Measurements from ENCODE around the gene USP48.

Gene USP48

DNA sequence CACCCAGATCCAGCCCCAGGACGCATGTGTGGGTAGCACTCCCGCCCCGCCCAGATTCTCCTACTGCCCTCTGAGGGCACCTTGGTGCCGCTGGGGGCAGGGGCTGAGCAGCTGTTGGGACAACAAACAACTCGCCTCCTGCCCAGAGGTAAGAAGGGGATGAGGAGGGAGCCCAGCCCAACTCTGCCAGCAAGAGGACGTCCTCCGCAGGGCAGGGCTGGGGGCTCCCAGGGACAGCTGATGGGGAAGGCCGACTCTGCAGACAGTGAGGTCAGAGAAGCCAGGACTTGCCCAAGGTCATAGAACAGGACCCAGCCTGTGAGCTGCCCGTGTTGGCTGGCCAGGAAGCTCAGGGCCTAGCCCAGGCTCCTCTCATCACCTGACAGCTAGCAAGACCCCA is 132.5 kb downstream of the USP48 start:
- no peak for DNase-seq (ENCODE audit: extremely low read depth, insufficient read length)
- peaks cover 4% of the 10 kb centered on the region for H3K27me3 ChIP-seq (replicated peaks; ENCODE audit: control insufficient read depth, insufficient read depth, low read length)

DNA sequence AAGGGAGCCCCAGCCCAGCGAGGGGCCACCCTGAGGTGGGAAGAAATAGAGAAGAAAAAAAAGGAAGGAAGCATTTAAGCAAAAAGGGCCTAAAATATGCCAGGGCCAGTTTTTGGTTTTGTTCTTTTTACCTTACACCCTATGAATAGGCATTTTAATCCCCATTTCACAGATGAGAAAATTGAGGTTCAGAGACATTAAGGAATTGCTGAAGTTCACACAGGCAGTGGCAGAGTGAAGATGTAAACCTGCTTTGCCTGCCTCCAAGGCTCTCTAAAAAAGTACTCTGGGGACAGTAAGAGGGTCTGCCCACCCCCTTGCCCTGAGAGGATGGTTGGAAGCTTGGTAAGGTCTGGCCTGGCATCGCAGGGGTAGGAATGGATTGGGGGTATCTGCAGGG is 133.6 kb downstream of the USP48 start:
- DNase-seq (ENCODE audit: extremely low read depth, insufficient read length) = no peak
- peaks cover 4% of the 10 kb centered on the region for H3K27me3 ChIP-seq (replicated peaks; ENCODE audit: control insufficient read depth, insufficient read depth, low read length)
- TF ChIP-seq, protein P1, sequence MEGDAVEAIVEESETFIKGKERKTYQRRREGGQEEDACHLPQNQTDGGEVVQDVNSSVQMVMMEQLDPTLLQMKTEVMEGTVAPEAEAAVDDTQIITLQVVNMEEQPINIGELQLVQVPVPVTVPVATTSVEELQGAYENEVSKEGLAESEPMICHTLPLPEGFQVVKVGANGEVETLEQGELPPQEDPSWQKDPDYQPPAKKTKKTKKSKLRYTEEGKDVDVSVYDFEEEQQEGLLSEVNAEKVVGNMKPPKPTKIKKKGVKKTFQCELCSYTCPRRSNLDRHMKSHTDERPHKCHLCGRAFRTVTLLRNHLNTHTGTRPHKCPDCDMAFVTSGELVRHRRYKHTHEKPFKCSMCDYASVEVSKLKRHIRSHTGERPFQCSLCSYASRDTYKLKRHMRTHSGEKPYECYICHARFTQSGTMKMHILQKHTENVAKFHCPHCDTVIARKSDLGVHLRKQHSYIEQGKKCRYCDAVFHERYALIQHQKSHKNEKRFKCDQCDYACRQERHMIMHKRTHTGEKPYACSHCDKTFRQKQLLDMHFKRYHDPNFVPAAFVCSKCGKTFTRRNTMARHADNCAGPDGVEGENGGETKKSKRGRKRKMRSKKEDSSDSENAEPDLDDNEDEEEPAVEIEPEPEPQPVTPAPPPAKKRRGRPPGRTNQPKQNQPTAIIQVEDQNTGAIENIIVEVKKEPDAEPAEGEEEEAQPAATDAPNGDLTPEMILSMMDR (IDR thresholded peaks at IDR 0.05; ENCODE audit: insufficient read depth, low read length, poor library complexity, severe bottlenecking) = no peak

More for the DNA sequence above, 132.5 kb downstream of the USP48 start:
- TF ChIP-seq, protein P1 (IDR thresholded peaks at IDR 0.05; ENCODE audit: insufficient read depth, low read length, poor library complexity, severe bottlenecking) = no peak
- no peaks in the 10 kb centered on the region for H3K36me3 ChIP-seq (ENCODE audit: control insufficient read depth, insufficient read depth, low read length)
- no peak overlapping the region for H3K4me3 ChIP-seq (replicated peaks; ENCODE audit: low read depth, low read length)

DNA sequence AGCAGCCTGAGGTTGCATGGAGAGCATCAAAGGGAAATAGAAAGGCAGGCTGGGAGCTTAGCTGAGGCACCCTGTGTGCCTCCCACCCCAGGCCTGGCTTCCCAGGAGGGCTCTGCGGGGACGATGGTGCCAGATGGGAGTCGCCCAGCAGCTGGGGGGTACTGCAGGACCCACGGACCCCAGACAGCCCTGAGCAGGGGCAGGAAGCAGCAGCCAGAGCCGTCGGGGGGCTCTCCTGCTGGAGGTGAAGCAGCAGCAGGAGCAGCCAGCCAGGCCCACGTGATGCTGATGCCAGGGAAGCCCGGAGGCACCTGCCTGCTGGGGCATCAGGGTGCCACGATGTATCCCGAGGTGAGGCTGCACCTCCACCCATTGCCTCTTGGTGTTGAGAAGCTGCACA is 134.2 kb downstream of the USP48 start:
- DNase-seq (ENCODE audit: extremely low read depth, insufficient read length) = no peak
- no peaks in the 10 kb centered on the region for H3K36me3 ChIP-seq (ENCODE audit: control insufficient read depth, insufficient read depth, low read length)
- TF ChIP-seq, protein P1 (IDR thresholded peaks at IDR 0.05; ENCODE audit: insufficient read depth, low read length, poor library complexity, severe bottlenecking) = no peak
- no peak overlapping the region for H3K4me3 ChIP-seq (replicated peaks; ENCODE audit: low read depth, low read length)
- H3K27me3 ChIP-seq (replicated peaks; ENCODE audit: control insufficient read depth, insufficient read depth, low read length) = peaks cover 4% of the 10 kb centered on the region

More for the DNA sequence above, 133.6 kb downstream of the USP48 start:
- Histone ChIP-seq H3K4me3 (replicated peaks; ENCODE audit: low read depth, low read length) (no peak overlapping the region), H3K36me3 (ENCODE audit: control insufficient read depth, insufficient read depth, low read length) (no peaks in the 10 kb centered on the region)

DNA sequence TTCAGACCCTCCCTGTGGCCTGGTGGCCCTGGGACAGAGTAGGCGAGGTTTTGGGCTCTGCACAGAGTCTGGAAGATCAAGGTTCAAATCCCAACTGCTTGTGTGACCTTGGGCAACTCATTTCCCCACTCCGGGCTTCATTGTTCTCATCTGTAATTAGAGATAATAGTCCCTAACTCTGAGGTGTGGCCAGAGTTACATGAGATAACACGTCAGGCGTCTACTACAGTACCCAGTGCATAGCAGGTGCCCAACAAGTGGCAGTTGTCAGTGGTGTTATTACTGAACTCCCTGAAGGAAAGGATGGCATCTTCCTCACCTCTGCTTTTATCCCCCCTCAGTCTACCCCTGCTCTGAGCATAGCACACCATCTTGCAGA is 134.6 kb downstream of the USP48 start:
- Histone ChIP-seq H3K36me3 (ENCODE audit: control insufficient read depth, insufficient read depth, low read length) (no peaks in the 10 kb centered on the region), H3K27me3 (replicated peaks; ENCODE audit: control insufficient read depth, insufficient read depth, low read length) (peaks cover 4% of the 10 kb centered on the region), H3K4me3 (replicated peaks; ENCODE audit: low read depth, low read length) (no peak overlapping the region)
- TF ChIP-seq, protein P1 (IDR thresholded peaks at IDR 0.05; ENCODE audit: insufficient read depth, low read length, poor library complexity, severe bottlenecking) = no peak
- DNase-seq (ENCODE audit: extremely low read depth, insufficient read length) = no peak

DNA sequence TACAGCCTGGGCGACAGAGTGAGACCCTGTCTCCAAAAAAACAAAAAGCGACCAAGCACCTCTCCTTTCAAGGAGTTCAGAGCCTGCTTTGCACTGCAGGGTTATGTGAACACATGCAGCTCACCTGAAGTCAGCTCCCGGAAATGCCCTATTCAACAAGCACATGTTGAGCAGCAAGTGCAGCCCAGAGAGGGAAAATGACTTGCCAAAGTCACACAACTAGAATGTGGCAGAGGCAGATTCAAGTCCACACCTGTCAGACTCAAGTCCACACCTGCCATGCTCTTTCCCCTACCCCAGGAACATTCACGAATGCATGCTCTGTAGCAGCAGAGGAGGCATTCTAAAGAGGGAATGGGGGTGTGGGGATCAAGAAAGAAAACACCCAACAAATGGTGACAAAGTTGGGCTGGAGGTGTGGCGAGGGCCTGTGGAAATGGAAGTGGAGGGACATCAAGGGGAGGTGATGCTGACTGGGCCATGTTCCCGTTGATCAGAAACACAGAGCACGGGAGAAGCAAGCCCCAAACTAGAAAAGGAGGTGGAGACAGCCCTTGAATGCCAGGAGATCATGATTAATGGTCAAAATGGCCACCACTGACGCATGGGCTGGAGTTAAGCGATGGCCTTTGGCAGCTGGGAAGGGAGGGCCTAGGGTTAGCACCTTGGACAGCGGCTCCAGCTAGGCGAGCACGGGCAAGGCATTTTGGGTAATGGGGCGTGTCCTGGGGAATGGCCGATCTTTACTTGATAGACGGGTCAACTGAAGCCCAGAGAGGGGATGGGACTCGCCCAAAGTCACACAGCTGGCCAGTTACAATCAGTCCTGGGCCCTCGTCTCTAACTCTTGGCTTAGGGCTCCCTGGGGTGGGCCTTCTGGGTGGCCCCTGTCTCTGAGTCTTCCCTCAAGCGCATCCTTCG is 135.3 kb downstream of the USP48 start:
- H3K27me3 ChIP-seq (replicated peaks; ENCODE audit: control insufficient read depth, insufficient read depth, low read length) = peaks cover 4% of the 10 kb centered on the region
- H3K36me3 ChIP-seq (ENCODE audit: control insufficient read depth, insufficient read depth, low read length) = no peaks in the 10 kb centered on the region
- H3K4me3 ChIP-seq (replicated peaks; ENCODE audit: low read depth, low read length) = no peak overlapping the region
- DNase-seq (ENCODE audit: extremely low read depth, insufficient read length) = no peak
- TF ChIP-seq, protein P1 (IDR thresholded peaks at IDR 0.05; ENCODE audit: insufficient read depth, low read length, poor library complexity, severe bottlenecking) = no peak
